HCT116 (cell line): Measurements from ENCODE around the gene PMAIP1. TPM values are rescaled to one million over a fixed set of nuclear protein-coding genes. Genes with fewer than 3 reads are reported as not detected.

Experiments
- ATAC-seq: fragments of 200-7000 bp; cut with Tn5 transposase; 2 replicates; pipeline ENCODE4 v1.9.1; 2020; ENCODE audit warnings: mild to moderate bottlenecking, moderate library complexity
- BruUV-seq: library from RNA; stranded (reverse); fragments of 400-500 nt; replicated peaks from 2 replicates; lab custom pipeline; 2021; lab: Mats Ljungman, UMichigan
- CTCF ChIA-PET: fragments of 300-600 bp; sonication (Branson Sonifier 250); formaldehyde crosslinking; loops from one replicate; lab custom pipeline; 2021; ENCODE audit warnings: antibody characterized with exemption; lab: Charles Lee
- POLR2A ChIA-PET: fragments of 300-600, 350-600 bp; sonication (Branson Sonifier 250); formaldehyde crosslinking; loops from one replicate; lab custom pipeline; 2021; ENCODE audit warnings: antibody characterized with exemption; lab: Charles Lee
- RAD21 ChIA-PET, 2 experiments: fragments of 300-600 bp; sonication (Branson Sonifier 250); formaldehyde crosslinking; loops; one replicate each; lab custom pipeline; 2023; ENCODE audit warnings: low total read pairs in 2 of 2; ENCODE audit not compliant: uncharacterized antibody in 2 of 2, unreplicated experiment in 2 of 2, low non-redundant PET in 1 of 2; lab: Charles Lee
- DNase-seq: peaks from one replicate; pipeline ENCODE4 v3.0.0-alpha.2; 2010; ENCODE audit warnings: low read depth, low spot score
- H2AFZ ChIP-seq: fragments of 200-600 bp; shearing (Covaris generic), sonication (generic); 2 replicates; pipeline ENCODE4 v1.6.1; 2017; ENCODE audit warnings: low read depth, mixed run types, mixed read lengths, antibody characterized with exemption, low read length; ENCODE audit not compliant: poor library complexity, severe bottlenecking
- H3K27ac ChIP-seq: 2 replicates; pipeline ENCODE4 v1.5.1; 2012; ENCODE audit warnings: low read depth, low read length
- H3K27me3 ChIP-seq: fragments of 200-600 bp; sonication (generic); 2 replicates; pipeline ENCODE4 v1.6.1; 2016; ENCODE audit warnings: mixed run types, low read length, mixed read lengths; ENCODE audit not compliant: insufficient read depth
- H3K36me3 ChIP-seq, 2 experiments: fragments of 200-500 bp in 1 of 2; fragments of 200-600 bp in 1 of 2; sonication (Bioruptor generic) in 1 of 2; sonication (generic) in 1 of 2; 2 replicates each; pipeline versions ENCODE4 v1.5.1 to v1.6.1; 2014 to 2016; ENCODE audit warnings: low read length in 2 of 2, inconsistent platforms in 1 of 2, mixed read lengths in 1 of 2, mixed run types in 1 of 2; ENCODE audit not compliant: insufficient read depth in 2 of 2, control insufficient read depth in 1 of 2
- H3K4me1 ChIP-seq, 2 experiments: fragments of 200-600 bp in 1 of 2; sonication (generic) in 1 of 2; 2 replicates each; pipeline versions ENCODE4 v1.5.1 to v1.6.1; 2012 to 2017; ENCODE audit warnings: low read length in 2 of 2, inconsistent platforms in 1 of 2, mild to moderate bottlenecking in 1 of 2, mixed read lengths in 1 of 2, mixed run types in 1 of 2, moderate library complexity in 1 of 2; ENCODE audit not compliant: insufficient read depth in 2 of 2, control insufficient read depth in 1 of 2
- H3K4me2 ChIP-seq: fragments of 200-600 bp; sonication (generic); 2 replicates; pipeline ENCODE4 v1.6.1; 2017; ENCODE audit warnings: mixed run types, low read length, mixed read lengths
- H3K4me3 ChIP-seq, 2 experiments: fragments of 200-600 bp in 1 of 2; sonication (generic) in 1 of 2; replicated peaks in 1 of 2; 2 replicates each; pipeline ENCODE4 v1.5.1; 2011 to 2016; ENCODE audit warnings: low read length in 2 of 2, control low read depth in 1 of 2, low read depth in 1 of 2, mild to moderate bottlenecking in 1 of 2, mixed read lengths in 1 of 2, mixed run types in 1 of 2
- H3K79me2 ChIP-seq: fragments of 200-600 bp; sonication (generic); 2 replicates; pipeline ENCODE4 v1.6.1; 2017; ENCODE audit warnings: mild to moderate bottlenecking, mixed run types, low read length, moderate library complexity, mixed read lengths; ENCODE audit not compliant: insufficient read depth
- H3K9ac ChIP-seq: fragments of 200-600 bp; sonication (generic); 2 replicates; pipeline ENCODE4 v1.6.1; 2016; ENCODE audit warnings: low read length, mixed read lengths
- H3K9me2 ChIP-seq: fragments of 200-600 bp; sonication (generic), shearing (Covaris generic); 2 replicates; pipeline ENCODE4 v1.6.1; 2017; ENCODE audit warnings: mixed run types, mild to moderate bottlenecking, moderate library complexity; ENCODE audit not compliant: insufficient read depth
- H3K9me3 ChIP-seq, 2 experiments: fragments of 200-500 bp in 1 of 2; fragments of 200-600 bp in 1 of 2; sonication (Bioruptor generic) in 1 of 2; sonication (generic) in 1 of 2; 2 replicates each; pipeline ENCODE4 v1.6.1; 2014 to 2017; ENCODE audit warnings: low read length in 2 of 2, mixed read lengths in 2 of 2, inconsistent platforms in 1 of 2, low read depth in 1 of 2, mild to moderate bottlenecking in 1 of 2, mixed run types in 1 of 2, moderate library complexity in 1 of 2; ENCODE audit not compliant: control insufficient read depth in 1 of 2, insufficient read depth in 1 of 2
- H4K20me1 ChIP-seq: fragments of 200-600 bp; sonication (generic), shearing (Covaris generic); 2 replicates; pipeline ENCODE4 v1.6.1; 2017; ENCODE audit warnings: mixed run types, mild to moderate bottlenecking, moderate library complexity; ENCODE audit not compliant: insufficient read depth
- ATF3 ChIP-seq: IDR thresholded peaks from 2 replicates; pipeline ENCODE4 v1.6.1; 2012
- CBX3 ChIP-seq: IDR thresholded peaks from 2 replicates; pipeline ENCODE4 v1.6.1; 2012; ENCODE audit warnings: low read depth
- CEBPB ChIP-seq: IDR thresholded peaks from 2 replicates; pipeline ENCODE4 v1.6.1; 2012; ENCODE audit warnings: low read depth
- CTCF ChIP-seq, 3 experiments: fragments of 200-600 bp in 1 of 3; sonication (generic) in 1 of 3; IDR thresholded peaks in 2 of 3; conservative IDR thresholded peaks in 1 of 3; 2 replicates each; pipeline ENCODE4 v1.5.1; 2012 to 2017; ENCODE audit warnings: low read depth in 2 of 3, low read length in 2 of 3, antibody characterized with exemption in 1 of 3, borderline replicate concordance in 1 of 3, control low read depth in 1 of 3, mild to moderate bottlenecking in 1 of 3, mixed read lengths in 1 of 3, mixed run types in 1 of 3, moderate library complexity in 1 of 3; ENCODE audit not compliant: insufficient read depth in 1 of 3
- EGR1 ChIP-seq: IDR thresholded peaks from 2 replicates; pipeline ENCODE4 v1.6.1; 2012; ENCODE audit warnings: low read depth
- EZH2 ChIP-seq: fragments of 200-600 bp; sonication (generic); IDR thresholded peaks from 2 replicates; pipeline ENCODE4 v1.6.1; 2017; ENCODE audit warnings: antibody characterized with exemption, mixed run types
- FOSL1 ChIP-seq: IDR thresholded peaks from 2 replicates; pipeline ENCODE4 v1.6.1; 2012; ENCODE audit warnings: low read depth
- JUND ChIP-seq: IDR thresholded peaks from 2 replicates; pipeline ENCODE4 v1.6.1; 2012
- MAX ChIP-seq: IDR thresholded peaks from 2 replicates; pipeline ENCODE4 v1.6.1; 2012
- POLR2A ChIP-seq: IDR thresholded peaks from 2 replicates; pipeline ENCODE4 v1.7.0; 2011; ENCODE audit warnings: borderline replicate concordance; ENCODE audit not compliant: insufficient read depth, insufficient read length; ENCODE audit errors: extremely low read depth
- RAD21 ChIP-seq: IDR thresholded peaks from 2 replicates; pipeline ENCODE4 v1.6.1; 2012; ENCODE audit warnings: low read depth, mild to moderate bottlenecking
- REST ChIP-seq: IDR thresholded peaks from 2 replicates; pipeline ENCODE4 v1.6.1; 2012; ENCODE audit warnings: low read depth
- SIN3A ChIP-seq: IDR thresholded peaks from 2 replicates; pipeline ENCODE4 v1.6.1; 2012; ENCODE audit warnings: low read depth
- SP1 ChIP-seq: IDR thresholded peaks from 2 replicates; pipeline ENCODE4 v1.6.1; 2012; ENCODE audit warnings: low read depth
- TCF7L2 ChIP-seq: IDR thresholded peaks from 2 replicates; pipeline ENCODE4 v1.7.0; 2011; ENCODE audit warnings: borderline replicate concordance, inconsistent platforms; ENCODE audit not compliant: insufficient read depth, insufficient read length; ENCODE audit errors: extremely low read depth
- YY1 ChIP-seq: IDR thresholded peaks from 2 replicates; pipeline ENCODE4 v1.6.1; 2011; ENCODE audit warnings: low read length, low read depth, moderate library complexity, mild to moderate bottlenecking; ENCODE audit not compliant: insufficient replicate concordance; ENCODE audit errors: extremely low read depth
- ZBTB33 ChIP-seq: IDR thresholded peaks from 2 replicates; pipeline ENCODE4 v1.6.1; 2011; ENCODE audit warnings: mild to moderate bottlenecking, low read length, moderate library complexity; ENCODE audit not compliant: insufficient replicate concordance; ENCODE audit errors: extremely low read depth
- ZNF274 ChIP-seq: fragments of 200-500 bp; sonication (Bioruptor generic); IDR thresholded peaks from 2 replicates; pipeline ENCODE4 v1.6.1; 2014; ENCODE audit warnings: mild to moderate bottlenecking, low read depth, low read length, inconsistent platforms
- intact Hi-C: fragments of 100-400 bp; cut with micrococcal nuclease; formaldehyde crosslinking; loops from 2 replicates; pipeline ENCODE4 v1.10.0; 2022
- total RNA-seq: library from RNA; stranded (reverse); gene quantifications from one replicate; pipeline ENCODE4 v1.2.1, GENCODE V29; 2021; ENCODE audit not compliant: unreplicated experiment

The PMAIP1 gene
- total RNA-seq, 1 experiment from 2014 or later: 66.7 TPM

- H3K79me2 ChIP-seq: no peaks in the 10 kb centered on the region
- intact Hi-C loops: no loop called here
- ATAC-seq (no peak), DNase-seq (no peak)
- H3K9ac ChIP-seq: no peak overlapping the region
- H3K4me2 ChIP-seq: no peak overlapping the region
- CTCF ChIA-PET: no interaction called here
- no peak for TF ChIP-seq JUND
- no peak for TF ChIP-seq SIN3A
- no peak for TF ChIP-seq MAX
- no peak for TF ChIP-seq ZNF274
- no peak for TF ChIP-seq RAD21
- no peak for TF ChIP-seq CTCF (IDR thresholded peaks at IDR 0.05 in 2 of 3, conservative IDR thresholded peaks at IDR 0.05 in 1 of 3; ENCODE audit: borderline replicate concordance in 1 of 3, insufficient read depth in 1 of 3, low read depth in 2 of 3, low read length in 2 of 3)
- no peak for TF ChIP-seq EGR1
- TF ChIP-seq TCF7L2: no peak
- no peak for TF ChIP-seq CEBPB
- TF ChIP-seq REST: no peak
- no peak for TF ChIP-seq YY1
- no peak for TF ChIP-seq CBX3
- no peak for TF ChIP-seq ZBTB33
- TF ChIP-seq EZH2: no peak
- TF ChIP-seq FOSL1: no peak
- TF ChIP-seq ATF3: no peak
- no peak for TF ChIP-seq POLR2A
- no peak for TF ChIP-seq SP1
- no peaks in the 10 kb centered on the region for H3K4me1 ChIP-seq
- H3K4me3 ChIP-seq: no peak overlapping the region
- H3K27me3 ChIP-seq: no peaks in the 10 kb centered on the region
- H3K36me3 ChIP-seq: no peaks in the 10 kb centered on the region
- H2AFZ ChIP-seq: no peak overlapping the region
- RAD21 ChIA-PET: no interaction called here
- POLR2A ChIA-PET: interaction anchor here (1.2 kb wide), 1 partner anchor 8 kb away, joined by 4 read pairs; no protein-coding TSS in a partner anchor
- BruUV-seq: no TSS peak
- no peaks in the 10 kb centered on the region for H3K9me2 ChIP-seq
- no peak overlapping the region for H3K27ac ChIP-seq
- H4K20me1 ChIP-seq: no peaks in the 10 kb centered on the region
- no peaks in the 10 kb centered on the region for H3K9me3 ChIP-seq
Measured at GRCh38 chr18:59892123-59892522, 7.7 kb upstream of the PMAIP1 start.
